NCI-H1436 (cell line): ENCODE data around the gene EP400.
A peak's percentile ranks its signal among the peaks of the same experiment; 100 is the strongest.
"Not testable (repeated sequence)": the region's sequence is repeated elsewhere in the genome, so short reads cannot be mapped to it uniquely, and the experiment has no call there.

ENCODE experiments used
- DNase-seq: peaks from one replicate; lab custom pipeline; 2025; lab: John Stamatoyannopoulos, UW

EP400 gene

DNA sequence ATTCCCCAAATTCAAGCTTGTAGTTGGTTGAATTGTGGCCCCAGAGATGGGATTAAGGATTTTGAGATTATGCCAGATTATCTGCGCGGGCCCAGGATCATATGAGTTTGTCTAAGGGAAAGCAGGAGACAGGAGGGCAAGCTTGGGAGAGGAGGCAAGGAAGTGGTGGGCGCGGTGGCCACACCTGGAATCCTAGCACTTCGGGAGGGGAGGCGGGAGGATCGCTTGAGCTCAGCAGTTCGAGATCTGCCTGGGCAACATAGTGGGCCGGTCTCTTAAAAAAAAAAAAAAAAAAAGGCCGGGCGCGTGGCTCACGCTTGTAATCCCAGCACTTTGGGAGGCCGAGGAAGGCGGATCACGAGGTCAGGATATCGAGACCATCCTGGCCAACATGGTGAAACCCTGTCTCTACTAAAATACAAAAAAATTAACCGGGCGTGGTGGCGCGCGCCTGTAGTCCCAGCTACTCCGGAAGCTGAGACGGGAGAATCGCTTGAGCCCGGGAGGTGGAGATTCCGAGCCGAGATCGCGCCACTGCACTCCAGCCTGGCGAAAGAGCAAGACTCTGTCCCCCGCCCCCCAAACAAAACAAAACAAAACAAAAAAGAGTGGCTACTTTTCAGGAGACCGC is 21.5 kb upstream of the EP400 start:
- no peak for DNase-seq

DNA sequence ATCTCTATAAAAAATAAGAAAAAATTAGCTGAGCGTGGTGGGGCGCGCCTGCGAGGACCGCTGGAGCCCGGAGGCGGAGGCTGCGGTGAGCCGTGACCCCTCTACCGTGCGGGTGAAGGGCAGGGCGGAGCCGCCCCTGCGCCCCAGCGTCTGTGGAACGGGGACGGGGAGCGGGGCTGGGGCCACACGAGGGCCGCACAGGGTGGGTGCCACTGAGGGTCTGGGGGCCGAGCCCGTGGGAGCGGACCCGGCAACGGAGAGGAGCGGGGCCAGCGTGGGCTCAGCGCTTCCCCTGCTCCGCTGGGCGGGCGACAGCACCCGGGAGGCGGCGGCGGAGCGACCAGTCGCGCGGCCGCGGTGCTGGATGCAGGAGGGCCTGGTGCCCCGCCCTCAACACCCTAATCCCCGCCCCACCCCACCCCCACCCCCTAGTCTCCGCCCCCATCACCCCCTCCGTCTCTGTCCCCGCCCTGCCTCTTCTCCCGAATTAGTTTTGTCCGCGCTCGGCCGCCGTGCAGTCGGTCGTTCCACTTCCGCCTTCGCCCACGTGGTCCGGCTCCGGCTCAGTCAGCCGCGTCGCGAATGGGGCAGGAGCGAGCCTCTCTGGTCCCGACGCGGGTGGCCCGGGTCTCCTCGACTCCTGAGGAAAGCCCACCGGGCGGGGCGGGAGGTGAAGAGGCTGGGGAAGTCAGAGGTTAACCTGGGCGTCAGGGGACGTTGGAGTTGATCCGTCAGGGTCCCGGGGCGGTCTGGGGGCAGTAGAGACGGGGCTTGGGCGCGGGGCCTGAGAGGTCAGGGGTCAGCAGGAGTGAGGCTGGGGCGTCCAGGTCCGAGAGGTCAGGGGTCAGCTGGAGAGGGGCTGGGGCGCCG is 20.8 kb upstream of the EP400 start, which contains the start of gene PUS1:
Gene PUS1, plus strand, starts transcription at position 566 of the 870 bp plus-strand sequence. CDS start 447 bp downstream, outside the sequence.
- DNase-seq: peak; percentile 92

DNA sequence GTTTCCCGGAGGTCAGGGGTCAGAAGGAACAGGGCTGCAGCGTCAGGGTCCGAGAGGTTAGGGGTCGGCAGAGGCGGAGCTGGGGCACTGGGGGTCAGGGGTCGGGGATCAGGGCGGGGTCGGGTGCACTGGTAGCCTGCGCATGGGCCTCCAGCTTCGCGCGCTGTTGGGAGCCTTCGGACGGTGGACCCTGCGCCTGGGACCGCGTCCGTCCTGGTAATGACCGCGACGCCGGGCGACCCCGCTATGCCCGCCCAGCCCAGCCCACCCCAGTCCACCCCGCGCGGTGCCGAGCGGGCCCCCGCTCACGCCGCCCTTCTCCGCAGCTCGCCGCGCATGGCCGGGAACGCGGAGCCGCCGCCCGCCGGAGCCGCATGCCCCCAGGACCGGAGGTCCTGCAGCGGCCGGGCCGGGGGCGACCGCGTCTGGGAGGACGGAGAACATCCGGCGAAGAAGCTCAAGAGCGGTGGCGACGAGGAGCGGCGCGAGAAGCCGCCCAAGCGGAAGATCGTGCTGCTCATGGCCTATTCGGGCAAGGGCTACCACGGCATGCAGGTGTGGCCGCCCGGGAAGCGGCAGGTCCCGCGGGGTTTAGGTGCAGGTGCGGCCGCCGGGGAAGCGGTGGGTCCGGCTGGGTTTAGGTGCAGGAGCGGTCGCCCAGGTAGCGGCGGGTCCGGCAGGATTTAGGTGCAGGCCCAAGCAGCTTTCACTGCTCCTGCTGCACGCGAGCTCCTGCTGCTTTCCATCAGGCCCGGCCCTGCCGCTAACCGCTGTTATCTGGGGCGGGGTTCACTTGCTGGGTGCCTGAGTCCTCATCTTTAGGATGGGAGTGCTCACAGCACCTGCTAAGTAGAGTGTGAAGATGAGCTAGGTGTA is 19.9 kb upstream of the EP400 start:
- DNase-seq: no peak

DNA sequence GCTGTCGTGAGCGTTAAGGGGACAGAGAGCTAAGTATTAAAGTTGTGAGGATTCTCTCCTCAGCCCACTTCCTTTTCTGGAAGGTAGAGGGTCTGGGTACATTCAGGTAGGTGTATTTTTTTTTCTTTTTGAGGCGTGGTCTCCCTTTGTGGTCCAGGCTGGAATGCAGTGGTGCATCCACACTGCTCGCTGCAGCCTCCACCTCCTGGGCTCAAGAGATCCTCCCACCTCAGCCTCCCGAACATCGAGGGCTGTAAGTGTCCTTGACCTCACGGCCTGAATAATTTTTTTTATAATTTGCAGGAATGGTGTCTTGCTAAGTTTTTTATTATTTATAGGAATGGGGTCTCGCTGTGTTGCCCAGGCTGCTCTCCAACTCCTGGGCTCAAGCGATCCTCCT is 19.2 kb upstream of the EP400 start:
- DNase-seq: no peak

DNA sequence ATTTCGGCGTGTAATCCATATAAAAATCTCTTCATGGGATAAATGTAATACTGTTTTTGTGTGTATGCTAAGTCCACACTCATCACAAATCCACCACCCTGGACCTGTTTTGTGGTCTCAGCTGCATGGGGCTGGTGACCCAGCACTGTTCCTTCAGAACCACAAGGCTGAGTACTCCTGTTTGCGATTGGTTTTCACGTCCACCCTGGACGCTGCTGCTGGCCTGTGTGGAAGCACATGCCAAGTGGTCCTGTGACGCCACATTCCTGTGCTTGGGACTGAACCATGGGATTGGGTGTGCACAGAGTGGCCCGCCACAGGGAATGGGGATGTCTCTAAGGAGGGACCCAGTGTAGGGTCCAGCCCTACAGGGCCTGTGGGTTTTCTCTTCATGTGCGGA is 16.4 kb upstream of the EP400 start:
- no peak for DNase-seq

DNA sequence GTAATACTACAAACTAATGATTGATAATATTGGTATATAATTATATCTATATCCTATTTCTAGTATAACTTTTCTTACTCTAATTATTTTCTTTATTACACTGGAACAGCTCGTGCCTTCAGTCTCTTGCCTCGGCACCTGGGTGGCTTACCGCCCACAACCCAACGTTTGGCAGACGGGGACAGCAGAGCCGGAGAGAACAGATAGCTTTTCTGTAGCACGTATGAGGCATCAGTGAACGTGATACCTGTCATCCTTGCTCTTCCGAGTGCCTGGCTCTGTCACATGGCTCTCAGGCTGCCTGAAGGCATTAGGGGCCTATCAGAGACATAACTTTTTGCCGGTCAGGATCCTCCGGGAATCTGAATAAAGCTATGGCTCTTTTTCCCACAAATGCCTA is 15.2 kb upstream of the EP400 start:
- DNase-seq: no peak

DNA sequence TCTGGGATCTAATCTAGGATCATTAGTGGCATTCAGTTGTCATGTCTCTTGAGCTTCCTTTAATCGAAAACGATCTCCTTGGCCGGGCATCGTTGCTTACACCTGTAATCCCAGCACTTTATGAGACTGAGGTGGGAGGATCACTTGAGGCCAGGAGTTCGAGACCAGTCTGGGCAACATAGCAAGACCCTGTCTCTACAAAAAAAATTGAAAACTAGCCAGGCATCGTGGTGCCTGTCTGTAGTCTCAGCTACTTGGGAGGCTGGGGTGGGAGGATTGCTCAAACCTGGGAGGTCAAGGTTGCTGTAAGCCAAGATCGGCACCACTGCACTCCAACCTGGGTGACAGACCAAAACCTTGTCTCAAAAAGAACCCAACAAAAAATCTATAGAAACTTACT is 11.7 kb upstream of the EP400 start:
- no peak for DNase-seq

DNA sequence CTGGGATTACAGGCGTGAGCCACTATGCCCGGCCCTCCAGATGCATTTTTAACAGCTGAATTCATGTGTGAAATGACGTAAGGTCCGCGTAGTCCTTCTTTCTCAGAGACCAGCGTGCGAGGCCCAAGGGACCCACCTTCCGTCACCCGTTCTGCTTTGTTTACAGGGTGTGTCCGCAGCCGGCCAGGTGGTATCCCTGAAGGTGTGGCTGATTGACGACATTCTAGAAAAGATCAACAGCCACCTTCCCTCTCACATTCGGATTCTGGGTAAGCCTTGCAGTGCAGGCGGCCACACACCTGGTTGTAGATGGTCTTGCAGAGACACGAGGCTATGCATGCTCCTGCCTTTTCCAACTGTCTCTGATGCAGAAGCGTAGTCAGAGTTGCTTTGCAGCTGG is 10.7 kb upstream of the EP400 start:
- DNase-seq: no peak

DNA sequence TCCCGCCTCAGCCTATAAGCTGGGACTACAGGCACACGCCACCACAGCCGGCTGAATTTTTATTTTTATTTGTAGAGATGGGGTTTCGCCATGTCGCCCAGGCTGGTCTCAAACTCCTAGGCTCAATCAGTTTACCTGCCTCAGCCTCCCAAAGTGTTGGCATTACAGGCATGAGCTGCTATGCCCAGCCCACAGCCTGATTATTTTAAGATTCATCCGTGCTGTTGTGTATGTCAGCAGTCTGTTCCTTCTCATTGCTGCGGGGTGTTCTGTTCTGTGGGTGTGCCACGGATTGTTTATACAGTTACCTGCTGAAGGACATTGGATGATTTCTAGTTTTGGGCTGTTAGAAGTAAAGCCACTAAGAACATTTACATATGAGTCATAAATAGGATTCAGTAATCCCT is 9.6 kb upstream of the EP400 start:
- DNase-seq: no peak

DNA sequence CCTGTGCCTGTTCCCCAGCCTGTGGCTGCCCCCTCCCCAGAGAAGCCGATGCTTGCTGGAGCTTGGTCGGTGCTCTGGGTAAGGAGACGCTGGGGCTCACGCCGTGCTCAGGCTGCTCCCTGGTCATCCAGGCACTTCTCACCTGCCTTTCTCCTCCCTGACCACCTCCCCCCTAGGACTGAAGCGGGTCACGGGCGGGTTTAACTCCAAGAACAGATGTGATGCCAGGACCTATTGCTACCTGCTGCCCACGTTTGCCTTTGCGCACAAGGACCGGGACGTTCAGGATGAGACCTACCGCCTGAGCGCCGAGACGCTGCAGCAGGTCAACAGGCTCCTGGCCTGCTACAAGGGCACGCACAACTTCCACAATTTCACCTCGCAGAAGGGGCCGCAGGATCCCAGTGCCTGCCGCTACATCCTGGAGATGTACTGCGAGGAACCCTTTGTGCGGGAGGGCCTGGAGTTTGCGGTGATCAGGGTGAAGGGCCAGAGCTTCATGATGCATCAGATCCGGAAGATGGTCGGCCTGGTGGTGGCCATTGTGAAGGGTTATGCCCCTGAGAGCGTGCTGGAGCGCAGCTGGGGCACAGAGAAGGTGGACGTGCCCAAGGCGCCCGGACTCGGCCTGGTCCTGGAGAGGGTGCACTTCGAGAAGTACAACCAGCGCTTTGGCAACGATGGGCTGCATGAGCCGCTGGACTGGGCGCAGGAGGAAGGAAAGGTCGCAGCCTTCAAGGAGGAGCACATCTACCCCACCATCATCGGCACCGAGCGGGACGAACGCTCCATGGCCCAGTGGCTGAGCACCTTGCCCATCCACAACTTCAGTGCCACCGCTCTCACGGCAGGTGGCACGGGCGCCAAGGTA is 8.4 kb upstream of the EP400 start:
- no peak for DNase-seq

DNA sequence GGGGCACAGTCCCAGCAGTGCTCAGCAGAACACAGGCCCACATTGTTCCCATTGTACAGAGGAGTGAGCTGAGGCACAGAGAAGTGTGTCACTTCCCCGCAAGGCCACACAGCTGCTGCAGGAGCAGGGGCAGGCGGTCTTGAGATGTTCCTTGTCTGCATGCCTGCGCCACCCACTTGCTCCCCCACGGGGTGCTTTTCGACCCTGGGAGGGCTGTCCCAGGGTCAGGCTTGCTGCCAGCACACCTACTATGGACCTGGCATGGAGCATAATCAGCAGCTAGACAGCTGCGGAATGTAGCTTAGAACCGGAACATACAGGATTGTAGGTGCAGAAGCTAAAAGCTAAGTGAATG is 7.8 kb upstream of the EP400 start:
- DNase-seq: no peak

DNA sequence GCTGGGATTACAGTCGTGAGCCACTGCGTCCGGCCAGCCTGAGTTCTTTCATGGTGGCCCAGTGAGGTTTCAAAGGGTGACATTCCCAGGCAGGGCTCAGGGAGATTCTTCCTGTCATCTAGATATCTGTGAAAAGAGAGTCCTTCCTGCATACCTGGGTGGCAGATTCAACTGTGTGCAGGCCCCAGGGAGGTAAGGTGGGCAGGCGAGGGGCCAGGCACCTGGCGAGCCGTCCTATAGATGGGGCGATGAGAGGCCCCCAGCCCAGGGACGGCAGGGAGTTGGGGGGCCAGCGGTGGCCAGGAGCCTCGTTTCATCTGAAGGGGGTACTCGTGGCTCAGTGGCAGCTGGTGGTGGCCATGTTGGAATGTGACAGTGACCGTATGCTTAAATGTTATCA is 7.1 kb upstream of the EP400 start:
- no peak for DNase-seq

DNA sequence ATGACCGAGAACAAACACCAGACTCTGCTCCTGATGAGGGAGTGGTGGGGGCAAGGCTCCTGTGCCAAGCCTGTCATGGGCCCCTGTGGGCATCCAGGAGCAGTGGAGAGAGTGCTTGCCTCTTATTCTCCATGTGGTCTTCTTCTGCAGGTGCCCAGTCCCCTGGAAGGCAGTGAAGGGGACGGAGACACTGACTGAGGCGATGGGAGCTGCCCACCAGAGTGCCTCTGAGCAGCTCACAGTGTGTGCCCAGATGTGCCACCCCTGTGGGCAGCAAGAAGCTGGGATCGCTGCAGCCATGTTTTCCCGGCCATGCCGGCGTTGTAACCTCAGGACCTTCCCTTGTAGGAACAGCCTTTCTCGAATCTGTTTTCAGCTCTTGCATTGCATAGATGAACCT is 6.4 kb upstream of the EP400 start:
- no peak for DNase-seq

DNA sequence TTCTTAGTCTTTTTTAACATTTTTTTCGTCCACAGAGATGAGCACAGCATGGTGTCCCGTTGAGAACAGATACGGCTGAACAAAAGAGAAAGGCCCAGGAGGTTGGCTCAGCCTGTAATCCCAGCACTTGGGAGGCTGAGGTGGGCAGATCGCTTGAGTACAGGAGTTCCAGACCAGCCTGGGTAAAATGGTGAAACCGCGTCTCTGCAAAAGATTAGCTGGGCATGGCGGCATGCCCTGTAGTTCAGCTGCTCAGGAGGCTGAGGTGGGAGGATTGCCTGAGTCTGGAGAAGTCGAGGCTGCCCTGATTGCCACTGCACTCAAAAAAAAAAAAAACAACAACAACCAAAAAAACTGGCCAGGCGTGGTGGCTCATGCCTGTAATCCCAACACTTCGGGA is 5.9 kb upstream of the EP400 start:
- DNase-seq: no peak

DNA sequence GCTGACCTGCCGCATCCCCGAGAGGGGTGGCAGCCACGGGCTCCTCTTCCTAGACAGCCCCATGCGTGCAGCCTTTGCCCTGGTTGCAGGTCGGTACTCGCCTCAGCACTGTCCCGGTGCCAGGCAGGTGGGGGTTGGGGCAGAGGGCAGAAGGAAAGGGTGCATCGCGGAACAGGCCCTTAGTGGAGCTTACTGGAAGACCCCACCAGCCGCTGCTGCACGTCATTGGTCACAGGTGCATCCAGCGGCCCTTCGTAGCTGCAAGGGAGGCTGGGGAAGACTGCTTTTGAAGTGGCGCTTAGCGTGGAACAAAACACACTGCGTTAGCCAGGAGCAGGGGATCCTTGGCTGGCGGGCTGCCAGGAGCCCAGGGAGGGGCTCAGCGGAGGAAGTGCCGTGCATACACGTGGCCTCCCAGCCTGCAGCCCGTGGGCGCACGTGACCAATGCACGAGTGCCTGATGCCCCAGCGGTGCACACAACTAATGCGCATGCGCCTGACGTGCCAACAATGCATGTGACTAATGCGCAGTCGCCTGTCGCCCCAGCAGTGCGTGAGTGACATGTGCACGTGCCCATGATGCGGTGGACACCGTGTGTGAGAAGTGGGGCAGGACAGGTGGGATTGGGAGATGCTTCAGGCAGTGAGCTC is 5.0 kb upstream of the EP400 start:
- DNase-seq: no peak

DNA sequence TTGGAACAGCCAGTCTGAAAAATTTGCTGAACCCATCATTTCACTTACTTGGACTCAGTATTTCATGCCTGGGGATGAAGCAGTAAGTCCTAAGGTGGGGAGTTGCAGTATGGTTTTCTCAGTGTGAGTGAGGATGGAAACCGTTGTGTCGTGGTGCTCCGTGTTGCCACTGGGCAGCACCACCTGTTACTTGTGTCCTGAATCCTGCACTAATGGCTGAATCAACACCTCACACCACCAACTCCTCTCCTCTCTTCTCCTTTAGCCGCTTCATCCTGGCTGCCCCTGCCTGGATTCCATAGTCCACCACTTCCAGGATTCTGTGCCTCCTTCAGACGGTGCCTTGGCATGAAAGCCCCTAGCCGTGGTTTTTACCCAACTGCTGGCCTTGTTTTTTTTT is 3.0 kb upstream of the EP400 start:
- DNase-seq: no peak

DNA sequence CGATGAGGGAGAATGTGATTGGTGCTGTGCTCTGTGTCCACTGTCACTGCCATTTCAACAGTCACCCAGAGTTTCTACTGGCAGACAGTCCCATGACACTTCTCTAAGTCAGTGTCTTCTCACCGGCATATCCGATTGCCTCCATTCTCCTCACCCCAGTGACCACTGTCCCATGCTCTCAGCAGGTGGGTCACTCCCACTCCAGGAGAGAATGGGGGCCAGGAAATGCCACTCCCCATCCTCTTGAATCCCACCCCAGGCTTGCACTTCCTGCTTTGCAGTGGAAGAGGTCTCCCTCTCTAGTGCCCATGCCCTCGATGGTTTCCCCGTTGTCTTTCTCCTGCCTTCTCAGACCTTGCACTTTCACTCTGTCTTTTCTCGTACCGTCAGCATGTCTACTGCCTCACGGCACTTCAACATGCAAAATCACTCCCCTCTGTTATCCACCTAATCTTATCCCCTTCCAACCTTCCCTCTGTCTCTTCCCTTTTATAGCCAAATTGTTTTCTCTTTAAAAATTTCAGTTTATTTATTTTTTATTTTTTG is 2.2 kb upstream of the EP400 start:
- DNase-seq: no peak

DNA sequence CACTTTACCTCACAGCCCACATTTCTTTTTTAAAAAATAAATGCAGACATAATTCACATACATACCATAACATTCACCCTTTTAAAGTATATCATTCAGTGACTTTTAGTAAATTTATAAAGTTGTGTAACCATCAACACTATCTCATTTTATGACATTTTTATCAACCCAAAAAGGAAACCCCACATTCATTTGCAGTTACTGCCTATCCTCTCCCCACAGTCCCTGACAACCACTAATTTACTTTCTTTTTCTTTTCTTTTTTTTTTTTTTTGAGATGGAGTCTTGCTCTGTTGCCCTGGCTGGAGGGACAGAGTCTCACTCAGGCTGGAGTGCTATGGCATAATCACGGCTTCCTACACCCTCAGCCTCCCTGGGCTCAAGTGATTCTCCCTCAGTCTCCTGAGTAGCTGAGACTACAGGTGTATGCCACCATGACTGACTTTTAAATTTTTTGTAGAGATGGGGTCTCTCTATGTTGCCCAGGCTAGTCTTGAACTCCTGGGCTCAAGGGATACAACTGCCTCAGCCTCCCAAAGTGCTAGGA is 1.5 kb upstream of the EP400 start:
- DNase-seq: no peak

DNA sequence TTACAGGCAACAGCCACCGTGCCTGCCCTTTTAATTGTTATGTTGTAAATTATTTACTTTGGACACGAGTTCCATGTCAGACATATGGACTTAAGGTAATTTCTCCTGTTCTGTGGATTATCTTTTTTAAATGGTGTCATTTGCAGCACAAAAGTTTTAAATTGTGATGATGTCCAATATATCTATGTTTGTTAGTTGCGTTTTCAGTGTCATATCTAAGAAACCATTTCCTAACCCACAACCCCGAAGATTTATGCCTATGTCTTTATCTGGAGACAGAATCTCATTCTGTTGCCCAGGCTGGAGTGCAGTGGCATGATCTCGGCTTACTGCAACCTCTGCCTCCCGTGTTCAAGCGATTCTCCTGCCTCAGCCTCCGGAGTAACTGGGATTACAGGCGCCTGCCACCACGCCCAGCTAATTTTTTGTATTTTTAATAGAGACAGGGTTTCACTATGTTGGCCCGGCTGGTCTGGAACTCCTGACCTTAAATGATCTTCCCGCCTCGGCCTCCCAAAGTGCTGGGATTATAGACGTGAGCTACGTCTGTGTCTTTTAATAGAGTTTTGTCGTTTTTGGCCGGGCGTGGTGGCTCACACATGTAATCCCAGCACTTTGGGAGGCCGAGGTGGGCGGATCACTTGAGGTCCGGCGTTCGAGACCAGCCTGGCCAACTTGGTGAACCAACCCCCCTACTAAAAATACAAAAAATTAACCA is 870 bp upstream of the EP400 start:
- DNase-seq: not testable (repeated sequence)
